Heart left ventricle (tissue), 16 donors: Measurements from ENCODE around the gene HSD11B2. TPM values are rescaled to one million over a fixed set of nuclear protein-coding genes. Genes with fewer than 3 reads are reported as not detected.

Source experiments
- ATAC-seq, 4 donors: fragments of 200-7000 bp; cut with Tn5 transposase; one replicate each; pipeline ENCODE4 v1.9.1; 2020 to 2022; ENCODE audit warnings: moderate library complexity in 4 of 4, mild to moderate bottlenecking in 3 of 4, moderate number of reproducible peaks in 1 of 4
- DNase-seq, 5 donors: peaks; one replicate each; pipeline ENCODE4 v3.0.0-alpha.2; 2020
- H3K27ac ChIP-seq, 12 donors: fragments of 200-600 bp; sonication (generic) in 4 of 12; one replicate each; pipeline versions ENCODE4 v1.5.0 to v1.8.0; 2016 to 2022; ENCODE audit warnings: mild to moderate bottlenecking in 2 of 12
- H3K27me3 ChIP-seq, 9 donors: fragments of 200-600 bp; sonication (generic) in 2 of 9; one replicate each; pipeline versions ENCODE4 v1.5.1 to v1.8.0; 2016 to 2022; ENCODE audit warnings: mild to moderate bottlenecking in 3 of 9
- H3K36me3 ChIP-seq, 9 donors: fragments of 200-600 bp; sonication (generic) in 2 of 9; one replicate each; pipeline versions ENCODE4 v1.5.0 to v1.8.0; 2018 to 2022; ENCODE audit warnings: mild to moderate bottlenecking in 2 of 9
- H3K4me1 ChIP-seq, 12 donors: fragments of 200-600 bp; sonication (generic) in 4 of 12; one replicate each; pipeline versions ENCODE4 v1.5.0 to v1.8.0; 2016 to 2022; ENCODE audit warnings: mild to moderate bottlenecking in 3 of 12
- H3K4me3 ChIP-seq, 12 donors: fragments of 200-600 bp; sonication (generic) in 4 of 12; one replicate each; pipeline versions ENCODE4 v1.5.0 to v1.8.0; 2017 to 2022; ENCODE audit warnings: mild to moderate bottlenecking in 9 of 12, moderate library complexity in 4 of 12
- H3K9me3 ChIP-seq, 12 donors: fragments of 200-600 bp; sonication (generic) in 4 of 12; one replicate each; pipeline versions ENCODE4 v1.5.0 to v1.8.0; 2016 to 2022; ENCODE audit warnings: mild to moderate bottlenecking in 1 of 12
- CTCF ChIP-seq, 12 donors: fragments of 200-600 bp; sonication (generic) in 4 of 12; IDR thresholded peaks; one replicate each; pipeline versions ENCODE4 v1.5.0 to v1.8.0; 2018 to 2022; ENCODE audit warnings: antibody characterized with exemption in 12 of 12, mild to moderate bottlenecking in 5 of 12
- POLR2A ChIP-seq, 2 donors: fragments of 450-650 bp; IDR thresholded peaks; one replicate each; pipeline ENCODE4 v1.6.1; 2017; ENCODE audit warnings: antibody characterized with exemption in 2 of 2, mild to moderate bottlenecking in 2 of 2, moderate library complexity in 2 of 2
- WGBS, 4 donors: extraction: QIAGEN DNeasy Blood & Tissue Kit in 2 of 4; methylation state at CpG; one replicate each; pipeline versions ENCODE4 v1.1.5 to v1.1.7; 2013 to 2018; 5-methylcytosine and 5-hydroxymethylcytosine counted together
- intact Hi-C, 10 donors: fragments of 100-400 bp; cut with DNase I; formaldehyde crosslinking; loops; one replicate each; pipeline versions ENCODE4 v1.11.1 to v1.14.2; 2022
- polyA plus RNA-seq, 2 donors: library from polyadenylated mRNA; stranded (reverse); fragments of 200-250 nt; gene quantifications; one replicate each; pipeline ENCODE4 v1.2.3, GENCODE V29; 2013
- total RNA-seq, 9 donors: library from RNA; depleted of rRNA in 2 of 9; stranded (reverse); fragments of >200 nt in 2 of 9; fragmentation: NEBNext Ultra II Directional in 3 of 9; extraction: Animal tissue kit (Norgen Biotek cat#: 25700) in 3 of 9; gene quantifications; one replicate each; pipeline versions ENCODE4 v1.1.0 to v1.2.4, GENCODE V29; 2016 to 2023
- donor health status: ischemic (EF 13 %, LVEDD 7.1; RV severe dilation, severe dysfunction).
- donor health status: healthy with polysubstance abuse.
- donor health status: DM: no; HTN: yes; CAD: no.
- donor health status: DM: no; HTN: no; CAD: no.
- donor health status: ischemic (EF 25% LVEDD 6.9; RV normal size, moderate dysfunction).
- donor health status: ischemic (EF 25% LVEDD 5.7; RV mildly dilated, moderate dysfunction).
- donor health status: healthy.
- donor health status: DM: yes; HTN: yes; CAD: no.
- donor health status: ischemic (EF 35%, LVEDD 5.7; RV mildly dilated, moderate dysfunction).
- donor health status: nonischemic (EF 11% LVEDD 7.7; RV severe dilation, severe dysfunction).
- donor health status: DM: yes; HTN: yes; CAD: no.
- donor health status: PGD.
- donor health status: ischemic (EF 29% LVEDD 5.4; RV normal size, mild dysfunction).
- donor health status: nonischemic (EF 23%, LVEDD 6.1; RV moderate dilation, normal function).

HSD11B2 gene
- total and polyA plus RNA-seq, 11 donors, result 0.15 to 1.00 (median 0.39) TPM; not detected in 1

DNA sequence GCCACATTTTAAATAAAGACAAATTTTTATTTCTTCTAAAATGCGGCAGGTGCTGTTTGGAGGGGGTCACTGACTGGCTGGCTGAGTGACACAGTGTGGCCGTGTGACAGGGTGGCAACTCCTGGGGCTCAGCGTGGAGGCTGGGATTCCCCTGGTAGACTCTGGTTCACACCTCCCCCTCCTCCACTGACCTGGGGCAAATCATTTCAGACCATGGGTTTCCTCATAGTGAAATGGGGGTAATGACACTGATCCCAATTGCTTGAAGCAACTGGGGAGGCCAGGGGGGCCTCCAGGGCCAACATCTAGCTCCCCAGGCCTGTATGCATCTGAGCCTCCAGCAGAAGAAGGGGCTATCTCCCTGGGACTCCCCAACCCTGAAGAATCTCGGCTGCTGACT is 6.6 kb downstream of the HSD11B2 start:
- ATAC-seq (no peak), DNase-seq (no peak)
- no peaks in the 10 kb centered on the region for H3K27me3 ChIP-seq
- no peak overlapping the region for H3K4me3 ChIP-seq
- peaks cover 0 to 20% (median 12%) of the 10 kb centered on the region in 12 donors for H3K4me1 ChIP-seq
- no peak overlapping the region for H3K27ac ChIP-seq
- WGBS, 4 donors, result 87 to 93% (median 92%) methylated on average over 4 of the region's 4 CpGs
- H3K9me3 ChIP-seq, result no peaks in the 10 kb centered on the region
- intact Hi-C loops, result no loop called here
- H3K36me3 ChIP-seq, result peaks cover 0 to 58% (median 29%) of the 10 kb centered on the region in 9 donors
- TF ChIP-seq CTCF (IDR thresholded peaks at IDR 0.05), result no peak
- TF ChIP-seq POLR2A (IDR thresholded peaks at IDR 0.05), result no peak

DNA sequence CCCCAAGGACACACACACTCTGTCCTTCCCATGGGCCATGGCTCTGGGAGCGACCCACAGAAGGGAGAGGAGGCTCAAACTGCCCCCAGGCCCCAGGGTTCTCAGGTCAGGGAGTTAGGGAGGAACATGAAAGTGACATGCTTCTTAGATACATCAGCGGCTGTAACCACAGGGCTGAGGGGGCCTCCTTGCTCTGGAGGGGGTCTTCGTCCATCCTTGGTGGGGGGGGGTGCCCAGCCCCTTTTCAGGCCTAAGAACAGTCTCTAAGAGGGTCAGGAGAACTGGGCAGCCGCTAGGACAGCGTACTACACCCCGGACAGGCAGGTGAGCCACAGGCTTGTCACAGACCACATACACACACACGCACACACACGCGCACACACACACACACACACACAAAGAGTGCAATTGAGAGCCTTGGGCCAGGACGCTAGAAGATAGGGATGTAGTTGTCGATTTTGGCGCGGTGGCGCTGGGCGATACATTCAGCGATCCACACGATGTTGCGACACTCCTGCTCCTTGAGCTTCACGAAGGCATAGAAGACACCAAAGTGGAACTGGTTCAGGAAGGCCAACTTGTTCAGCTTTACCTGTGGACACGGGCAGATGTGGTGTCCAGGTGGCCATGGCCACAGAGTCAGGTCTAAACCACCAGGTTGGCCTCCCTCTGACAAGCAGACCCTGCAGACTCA is 7.3 kb downstream of the HSD11B2 start:
- TF ChIP-seq CTCF (IDR thresholded peaks at IDR 0.05), result no peak
- TF ChIP-seq POLR2A (IDR thresholded peaks at IDR 0.05), result no peak
- WGBS, 4 donors, result 94 to 97% (median 95%) methylated on average over 20 of the region's 20 CpGs

GRCh38 chr16:67438824-67439393 is 8.0 kb downstream of the HSD11B2 start:
- TF ChIP-seq POLR2A (IDR thresholded peaks at IDR 0.05) (no peak), CTCF (IDR thresholded peaks at IDR 0.05) (no peak)
- WGBS, 4 donors, result 93 to 98% (median 96%) methylated on average over 19 of the region's 19 CpGs
- Histone ChIP-seq H3K4me1 (peaks cover 0 to 34% (median 23%) of the 10 kb centered on the region in 12 donors), H3K4me3 (no peak overlapping the region), H3K27me3 (no peaks in the 10 kb centered on the region), H3K36me3 (peaks cover 0 to 71% (median 29%) of the 10 kb centered on the region in 9 donors), H3K9me3 (no peaks in the 10 kb centered on the region), H3K27ac (no peak overlapping the region)
- no peak for DNase-seq
- intact Hi-C loops, result no loop called here
- ATAC-seq, result no peak

More for the DNA sequence above, 7.3 kb downstream of the HSD11B2 start:
- intact Hi-C loops, result no loop called here
- no peaks in the 10 kb centered on the region for H3K27me3 ChIP-seq
- peaks cover 0 to 65% (median 29%) of the 10 kb centered on the region in 9 donors for H3K36me3 ChIP-seq
- H3K27ac ChIP-seq, result no peak overlapping the region
- peaks cover 0 to 27% (median 17%) of the 10 kb centered on the region in 12 donors for H3K4me1 ChIP-seq
- ATAC-seq, result no peak
- H3K9me3 ChIP-seq, result no peaks in the 10 kb centered on the region
- no peak overlapping the region for H3K4me3 ChIP-seq
- DNase-seq, result no peak

DNA sequence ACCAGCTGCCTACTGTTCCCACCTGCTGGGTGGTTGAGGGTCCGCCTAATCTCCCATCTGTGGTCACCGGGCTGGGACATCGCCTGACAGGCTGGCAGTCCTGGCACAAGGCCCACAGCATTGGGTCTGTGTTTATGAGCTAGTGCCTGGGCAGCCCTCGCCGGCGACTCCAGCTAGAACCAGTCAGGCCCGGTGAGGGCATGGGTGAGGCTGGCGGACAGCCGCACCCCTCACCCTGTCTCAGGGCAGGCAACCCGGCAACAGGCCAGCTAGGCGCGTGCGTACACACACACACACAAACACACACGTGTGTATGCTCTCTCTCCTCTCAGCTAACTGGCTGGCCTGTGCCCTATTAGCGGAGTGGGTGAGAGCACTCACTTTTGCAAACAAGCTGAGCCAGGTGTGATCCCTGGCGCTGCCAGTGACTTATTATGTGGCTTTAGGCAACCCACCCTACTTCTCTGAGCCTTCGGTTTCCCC is 10.4 kb downstream of the HSD11B2 start:
- peak overlapping the region in 7 of 12 donors; percentile 21 to 73 (median 55) for H3K27ac ChIP-seq
- no peak overlapping the region for H3K4me3 ChIP-seq
- H3K4me1 ChIP-seq, result peaks cover 5 to 58% (median 47%) of the 10 kb centered on the region in 12 donors
- intact Hi-C loops, result no loop called here
- H3K27me3 ChIP-seq, result no peaks in the 10 kb centered on the region
- H3K36me3 ChIP-seq, result peaks cover 0 to 87% (median 29%) of the 10 kb centered on the region in 9 donors
- 47 to 65% (median 59%) methylated on average over 14 to 17 of the region's 17 CpGs for WGBS, 4 donors
- DNase-seq (peak in 4 of 5 donors; percentile 60 to 80 (median 72)), ATAC-seq (peak; percentile 45 to 85 (median 68))
- TF ChIP-seq POLR2A (IDR thresholded peaks at IDR 0.05), result no peak
- TF ChIP-seq CTCF (IDR thresholded peaks at IDR 0.05), result no peak
- no peaks in the 10 kb centered on the region for H3K9me3 ChIP-seq
